Loucy (cell line): ENCODE results near the gene ESR1.

Experiments used
- EZH2phosphoT487 ChIP-seq: fragments of 200-600 bp; IDR thresholded peaks from 2 replicates; pipeline ENCODE4 v1.6.1; 2018; ENCODE audit warnings: antibody characterized with exemption, mild to moderate bottlenecking, moderate library complexity, borderline replicate concordance
- TF ChIP-seq, protein P1 (sequence below): fragments of 200-600 bp; sonication (generic); conservative IDR thresholded peaks from 2 replicates; pipeline ENCODE4 v1.5.1; 2014; ENCODE audit warnings: mild to moderate bottlenecking, antibody characterized with exemption, low read length

DNA sequence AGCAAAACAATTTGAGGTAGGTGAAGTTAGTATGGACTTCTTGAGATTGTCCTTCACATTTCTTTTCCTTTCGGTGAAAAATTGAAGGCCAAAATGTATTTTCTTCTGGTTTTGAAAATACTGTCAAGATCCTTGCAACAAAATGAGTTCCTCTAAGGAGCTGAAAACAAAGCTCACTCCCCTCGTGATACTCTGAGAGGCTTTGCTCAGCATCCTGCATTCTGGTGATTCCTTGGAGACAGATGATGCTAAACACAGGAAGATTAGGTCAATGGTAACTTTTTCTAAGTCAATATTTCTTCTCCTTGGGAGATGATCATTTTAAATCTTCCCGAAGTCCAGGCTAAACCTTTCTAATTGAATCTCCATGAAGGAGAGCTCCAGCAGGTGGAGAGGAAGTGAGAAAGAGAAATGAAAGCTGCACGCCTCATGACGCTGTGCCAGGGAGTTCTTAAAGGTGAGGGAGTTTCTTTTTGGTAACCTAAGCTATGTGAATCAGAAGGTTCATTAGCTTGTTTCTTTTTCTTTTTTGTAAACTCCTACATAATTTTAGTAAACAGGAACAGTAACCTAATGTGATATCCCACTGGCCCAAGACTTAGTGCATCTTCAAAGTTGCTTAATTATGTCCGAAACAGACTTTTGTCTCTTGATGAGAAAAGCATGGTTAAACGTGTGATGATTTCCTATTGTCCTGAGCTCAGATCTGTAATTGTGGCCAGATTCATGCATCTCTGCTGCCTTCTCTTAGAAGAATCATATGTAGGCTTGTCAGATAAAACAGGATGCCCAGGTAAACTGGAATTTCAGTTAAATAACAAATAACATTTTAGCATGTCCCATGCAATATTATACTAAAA, 15.0 kb downstream of the ESR1 start:
- TF ChIP-seq, protein P1, sequence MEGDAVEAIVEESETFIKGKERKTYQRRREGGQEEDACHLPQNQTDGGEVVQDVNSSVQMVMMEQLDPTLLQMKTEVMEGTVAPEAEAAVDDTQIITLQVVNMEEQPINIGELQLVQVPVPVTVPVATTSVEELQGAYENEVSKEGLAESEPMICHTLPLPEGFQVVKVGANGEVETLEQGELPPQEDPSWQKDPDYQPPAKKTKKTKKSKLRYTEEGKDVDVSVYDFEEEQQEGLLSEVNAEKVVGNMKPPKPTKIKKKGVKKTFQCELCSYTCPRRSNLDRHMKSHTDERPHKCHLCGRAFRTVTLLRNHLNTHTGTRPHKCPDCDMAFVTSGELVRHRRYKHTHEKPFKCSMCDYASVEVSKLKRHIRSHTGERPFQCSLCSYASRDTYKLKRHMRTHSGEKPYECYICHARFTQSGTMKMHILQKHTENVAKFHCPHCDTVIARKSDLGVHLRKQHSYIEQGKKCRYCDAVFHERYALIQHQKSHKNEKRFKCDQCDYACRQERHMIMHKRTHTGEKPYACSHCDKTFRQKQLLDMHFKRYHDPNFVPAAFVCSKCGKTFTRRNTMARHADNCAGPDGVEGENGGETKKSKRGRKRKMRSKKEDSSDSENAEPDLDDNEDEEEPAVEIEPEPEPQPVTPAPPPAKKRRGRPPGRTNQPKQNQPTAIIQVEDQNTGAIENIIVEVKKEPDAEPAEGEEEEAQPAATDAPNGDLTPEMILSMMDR: no peak
- TF ChIP-seq EZH2phosphoT487: no peak
